Endothelial cell of umbilical vein (primary cell): ENCODE measurements around the gene FGD3.

ENCODE experiments used
- CTCF ChIP-seq, 2 donors: IDR thresholded peaks; 1 replicate in 1 of 2; 2 replicates in 1 of 2; pipeline ENCODE4 v1.5.1; 2011; ENCODE audit warnings: low read length in 2 of 2, mild to moderate bottlenecking in 2 of 2, moderate library complexity in 2 of 2, control low read depth in 1 of 2, inconsistent platforms in 1 of 2, low read depth in 1 of 2; ENCODE audit not compliant: insufficient read depth in 1 of 2; ENCODE audit errors: extremely low read depth in 1 of 2
- EZH2 ChIP-seq: IDR thresholded peaks from 2 replicates; pipeline ENCODE4 v1.6.1; 2012; ENCODE audit warnings: borderline replicate concordance, low read depth, mild to moderate bottlenecking, moderate library complexity, low read length, inconsistent platforms; ENCODE audit not compliant: severe bottlenecking
- GATA2 ChIP-seq: IDR thresholded peaks from 2 replicates; pipeline ENCODE4 v1.7.0; 2011; ENCODE audit warnings: low read depth, mild to moderate bottlenecking, moderate library complexity, mixed read lengths, low read length; ENCODE audit not compliant: insufficient read length, insufficient read depth
- JUN ChIP-seq: IDR thresholded peaks from 2 replicates; pipeline ENCODE4 v1.6.1; 2011; ENCODE audit warnings: borderline replicate concordance, low read depth; ENCODE audit not compliant: insufficient read length, insufficient read depth
- MAX ChIP-seq: IDR thresholded peaks from 2 replicates; pipeline ENCODE4 v1.6.1; 2011; ENCODE audit not compliant: insufficient read depth, insufficient read length
- MYC ChIP-seq: IDR thresholded peaks from one replicate; pipeline ENCODE4 v1.6.1; 2011; ENCODE audit warnings: mild to moderate bottlenecking, low read depth, low read length
- POLR2A ChIP-seq: IDR thresholded peaks from 2 replicates; pipeline ENCODE4 v1.6.1; 2012; ENCODE audit warnings: low read depth, mild to moderate bottlenecking, control low read depth, low read length
- POLR2AphosphoS5 ChIP-seq: IDR thresholded peaks from 2 replicates; pipeline ENCODE4 v1.6.1; 2012; ENCODE audit warnings: low read depth, mild to moderate bottlenecking, control low read depth, low read length, moderate library complexity; ENCODE audit not compliant: insufficient read depth

GRCh38 chr9:93060746-93061259 lies 113.5 kb downstream of the FGD3 start:
- TF ChIP-seq CTCF (IDR thresholded peaks at IDR 0.05; ENCODE audit: extremely low read depth in 1 of 2, insufficient read depth in 1 of 2, low read depth in 1 of 2, low read length in 2 of 2) (no peak), POLR2A (no peak), MAX (no peak), EZH2 (no peak), POLR2AphosphoS5 (no peak), JUN (no peak), MYC (no peak), GATA2 (no peak)
